Nephron progenitor cell (in vitro differentiated cells): ENCODE results near the gene NR2C1.

Experiments used
- DNase-seq: peaks from one replicate; pipeline ENCODE4 v3.0.0; 2021
- H3K27ac Mint-ChIP-seq: 2 replicates; pipeline ENCODE4 v1.8.0; 2021; ENCODE audit warnings: mild to moderate bottlenecking, moderate library complexity, mixed read lengths
- H3K27me3 Mint-ChIP-seq: 2 replicates; pipeline ENCODE4 v1.8.0; 2021; ENCODE audit warnings: mild to moderate bottlenecking, low read depth, mixed read lengths; ENCODE audit not compliant: poor library complexity
- H3K36me3 Mint-ChIP-seq: 2 replicates; pipeline ENCODE4 v1.8.0; 2021; ENCODE audit warnings: low read depth, mixed read lengths
- H3K4me1 Mint-ChIP-seq: 2 replicates; pipeline ENCODE4 v1.8.0; 2021; ENCODE audit warnings: mixed read lengths
- H3K4me3 Mint-ChIP-seq: 2 replicates; pipeline ENCODE4 v1.8.0; 2021; ENCODE audit warnings: mild to moderate bottlenecking, moderate library complexity, mixed read lengths
- H3K9me3 Mint-ChIP-seq: 2 replicates; pipeline ENCODE4 v1.8.0; 2021; ENCODE audit warnings: mild to moderate bottlenecking, moderate library complexity, mixed read lengths
- CTCF ChIP-seq: fragments of 200-600 bp; sonication (generic); IDR thresholded peaks from 2 replicates; pipeline ENCODE4 v1.5.0; 2021; ENCODE audit warnings: antibody characterized with exemption

Gene NR2C1

GRCh38 chr12:95072900-95073697, at the start of gene NR2C1:
NR2C1 (minus strand) TSS chr12:95073618; CDS start chr12:95067384, 6,234 bp downstream.
- H3K27me3 Mint-ChIP-seq: no peaks in the 10 kb centered on the region
- H3K36me3 Mint-ChIP-seq: peaks cover 13% of the 10 kb centered on the region
- peak within 1 kb of the TSS; percentile 99 for H3K27ac Mint-ChIP-seq

GRCh38 chr12:95118788-95119179, 45.4 kb upstream of the NR2C1 start:
- Mint-ChIP-seq H3K9me3 (no peaks in the 10 kb centered on the region), H3K27ac (no peak overlapping the region), H3K27me3 (peaks cover 2% of the 10 kb centered on the region), H3K4me1 (no peaks in the 10 kb centered on the region), H3K36me3 (peaks cover 8% of the 10 kb centered on the region), H3K4me3 (no peak overlapping the region)
- no peak for TF ChIP-seq CTCF
- DNase-seq: no peak

More at GRCh38 chr12:95072900-95073697, at the start of gene NR2C1:
- Mint-ChIP-seq H3K4me1 (peaks cover 24% of the 10 kb centered on the region), H3K9me3 (no peaks in the 10 kb centered on the region), H3K4me3 (peak within 1 kb of the TSS; percentile 98)
- no peak for TF ChIP-seq CTCF
- peak; percentile 91 for DNase-seq

- peaks cover 11% of the 10 kb centered on the region for H3K36me3 Mint-ChIP-seq
- no peaks in the 10 kb centered on the region for H3K9me3 Mint-ChIP-seq
- no peak for TF ChIP-seq CTCF
- DNase-seq: no peak
- no peak overlapping the region for H3K27ac Mint-ChIP-seq
- H3K27me3 Mint-ChIP-seq: peaks cover 2% of the 10 kb centered on the region
- no peak overlapping the region for H3K4me3 Mint-ChIP-seq
- no peaks in the 10 kb centered on the region for H3K4me1 Mint-ChIP-seq
These were observed 44.8 kb upstream of the NR2C1 start for GRCh38 chr12:95118138-95118787.

GRCh38 chr12:95117178-95117599, 43.8 kb upstream of the NR2C1 start:
- H3K9me3 Mint-ChIP-seq: no peaks in the 10 kb centered on the region
- H3K4me3 Mint-ChIP-seq: no peak overlapping the region
- peaks cover 2% of the 10 kb centered on the region for H3K27me3 Mint-ChIP-seq
- peak; percentile 51 for DNase-seq
- no peak overlapping the region for H3K27ac Mint-ChIP-seq
- H3K36me3 Mint-ChIP-seq: peaks cover 20% of the 10 kb centered on the region
- TF ChIP-seq CTCF: peak; percentile 59
- H3K4me1 Mint-ChIP-seq: no peaks in the 10 kb centered on the region

GRCh38 chr12:95116773-95117172, 43.4 kb upstream of the NR2C1 start:
- TF ChIP-seq CTCF: no peak
- Mint-ChIP-seq H3K4me1 (no peaks in the 10 kb centered on the region), H3K4me3 (no peak overlapping the region), H3K9me3 (no peaks in the 10 kb centered on the region), H3K27me3 (peaks cover 2% of the 10 kb centered on the region), H3K27ac (no peak overlapping the region), H3K36me3 (peaks cover 20% of the 10 kb centered on the region)
- no peak for DNase-seq
